ENCODE measurements around the gene HBM.

GRCh38 chr16:178668-179015 lies 12.9 kb downstream of the HBM start:
- TF ChIP-seq CTCF (IDR thresholded peaks at IDR 0.05; ENCODE audit: low read depth, low read length): no peak
- no peak for TF ChIP-seq EZH2phosphoT487 (IDR thresholded peaks at IDR 0.05; ENCODE audit: low read depth)

All from OCI-LY3 (cell line).